ENCODE measurements around the gene PCSK1N. TPM values are rescaled to one million over a fixed set of nuclear protein-coding genes. Genes with fewer than 3 reads are reported as not detected.
A peak's percentile ranks its signal among the peaks of the same experiment; 100 is the strongest.
"Not testable (repeated sequence)": the region's sequence is repeated elsewhere in the genome, so short reads cannot be mapped to it uniquely, and the experiment has no call there.

The PCSK1N gene
- total RNA-seq, 2 donors from 2014 or later, result 1.9 to 2.8 TPM

GRCh38 chrX:48831909-48832291 is 3.5 kb downstream of the PCSK1N start:
- H3K9me3 Mint-ChIP-seq, result no peaks in the 10 kb centered on the region
- DNase-seq, result no peak
- no peak for ATAC-seq (replicated peaks in 1 of 2)
- peaks cover 68% of the 10 kb centered on the region for H3K27me3 Mint-ChIP-seq (ENCODE audit: low read depth)
- no peak overlapping the region for H3K4me3 Mint-ChIP-seq
- no peak overlapping the region for H3K27ac Mint-ChIP-seq
- H3K4me1 Mint-ChIP-seq (ENCODE audit: low read depth), result peaks cover 10% of the 10 kb centered on the region
- H3K36me3 Mint-ChIP-seq (ENCODE audit: insufficient read depth in 2 of 2), result peaks cover 0 to 4% of the 10 kb centered on the region in 2 donors

- Mint-ChIP-seq H3K4me3 (peak overlapping the region in 1 of 2 donors; percentile 21), H3K4me1 (ENCODE audit: low read depth) (peaks cover 10% of the 10 kb centered on the region), H3K36me3 (ENCODE audit: insufficient read depth in 2 of 2) (peaks cover 0 to 4% of the 10 kb centered on the region in 2 donors), H3K27me3 (ENCODE audit: low read depth) (peaks cover 64% of the 10 kb centered on the region), H3K9me3 (no peaks in the 10 kb centered on the region), H3K27ac (no peak overlapping the region)
- ATAC-seq (replicated peaks in 1 of 2) (no peak), DNase-seq (no peak)
Observed at GRCh38 chrX:48831136-48831908, 4.1 kb downstream of the PCSK1N start.

GRCh38 chrX:48829016-48829735 is 6.2 kb downstream of the PCSK1N start:
- Mint-ChIP-seq H3K4me1 (ENCODE audit: low read depth) (peaks cover 2% of the 10 kb centered on the region), H3K27ac (no peak overlapping the region), H3K9me3 (peaks cover 0 to 1% of the 10 kb centered on the region in 2 donors), H3K4me3 (no peak overlapping the region), H3K36me3 (ENCODE audit: insufficient read depth in 2 of 2) (peaks cover 0 to 8% of the 10 kb centered on the region in 2 donors), H3K27me3 (ENCODE audit: low read depth) (peaks cover 61% of the 10 kb centered on the region)
- DNase-seq (no peak), ATAC-seq (replicated peaks in 1 of 2) (no peak)

GRCh38 chrX:48827654-48827968 is 7.8 kb downstream of the PCSK1N start:
- no peak for DNase-seq
- H3K27ac Mint-ChIP-seq, result no peak overlapping the region
- no peaks in the 10 kb centered on the region for H3K4me1 Mint-ChIP-seq (ENCODE audit: low read depth)
- ATAC-seq (replicated peaks in 1 of 2), result no peak
- H3K4me3 Mint-ChIP-seq, result peak overlapping the region; percentile 58 to 71
- peaks cover 0 to 1% of the 10 kb centered on the region in 2 donors for H3K9me3 Mint-ChIP-seq
- H3K36me3 Mint-ChIP-seq (ENCODE audit: insufficient read depth in 2 of 2), result peaks cover 0 to 8% of the 10 kb centered on the region in 2 donors
- H3K27me3 Mint-ChIP-seq (ENCODE audit: low read depth), result peaks cover 46% of the 10 kb centered on the region

- H3K36me3 Mint-ChIP-seq (ENCODE audit: insufficient read depth in 2 of 2), result peaks cover 0 to 8% of the 10 kb centered on the region in 2 donors
- no peak for DNase-seq
- H3K4me3 Mint-ChIP-seq, result peak overlapping the region; percentile 58 to 71
- peak in 1 of 2 donors; percentile 4 for ATAC-seq (replicated peaks in 1 of 2)
- peaks cover 44% of the 10 kb centered on the region for H3K27me3 Mint-ChIP-seq (ENCODE audit: low read depth)
- no peaks in the 10 kb centered on the region for H3K4me1 Mint-ChIP-seq (ENCODE audit: low read depth)
- no peak overlapping the region for H3K27ac Mint-ChIP-seq
- peaks cover 0 to 1% of the 10 kb centered on the region in 2 donors for H3K9me3 Mint-ChIP-seq
Observed at GRCh38 chrX:48826876-48827653, 8.3 kb downstream of the PCSK1N start.

- H3K27ac Mint-ChIP-seq, result no peak within 1 kb of the TSS
- ATAC-seq (replicated peaks in 1 of 2) (peak; percentile 42 to 53), DNase-seq (peak in 1 of 2 donors; percentile 27)
- H3K27me3 Mint-ChIP-seq (ENCODE audit: low read depth), result peaks cover 48% of the 10 kb centered on the region
- no peaks in the 10 kb centered on the region for H3K4me1 Mint-ChIP-seq (ENCODE audit: low read depth)
- H3K36me3 Mint-ChIP-seq (ENCODE audit: insufficient read depth in 2 of 2), result peaks cover 0 to 8% of the 10 kb centered on the region in 2 donors
- peak within 1 kb of the TSS; percentile 58 to 71 for H3K4me3 Mint-ChIP-seq
- peaks cover 0 to 1% of the 10 kb centered on the region in 2 donors for H3K9me3 Mint-ChIP-seq
Observed at GRCh38 chrX:48826135-48826875, 9.1 kb downstream of the PCSK1N start, which contains the start of gene ERAS. Gene ERAS, plus strand, starts transcription at chrX:48826513. Its CDS starts 2,611 bp downstream, at chrX:48829124.

GRCh38 chrX:48824066-48824465 is 11.3 kb downstream of the PCSK1N start:
- DNase-seq, result no peak
- Mint-ChIP-seq H3K4me1 (ENCODE audit: low read depth) (no peaks in the 10 kb centered on the region), H3K27ac (no peak overlapping the region), H3K36me3 (ENCODE audit: insufficient read depth in 2 of 2) (peaks cover 0 to 8% of the 10 kb centered on the region in 2 donors), H3K27me3 (ENCODE audit: low read depth) (peaks cover 38% of the 10 kb centered on the region), H3K4me3 (no peak overlapping the region), H3K9me3 (peaks cover 0 to 1% of the 10 kb centered on the region in 2 donors)
- no peak for ATAC-seq (replicated peaks in 1 of 2)

GRCh38 chrX:48823053-48823452 is 12.4 kb downstream of the PCSK1N start:
- H3K27ac Mint-ChIP-seq, result no peak overlapping the region
- ATAC-seq (replicated peaks in 1 of 2), result no peak
- peaks cover 0 to 1% of the 10 kb centered on the region in 2 donors for H3K9me3 Mint-ChIP-seq
- H3K36me3 Mint-ChIP-seq (ENCODE audit: insufficient read depth in 2 of 2), result peaks cover 0 to 8% of the 10 kb centered on the region in 2 donors
- H3K4me3 Mint-ChIP-seq, result no peak overlapping the region
- peaks cover 28% of the 10 kb centered on the region for H3K27me3 Mint-ChIP-seq (ENCODE audit: low read depth)
- no peak for DNase-seq
- H3K4me1 Mint-ChIP-seq (ENCODE audit: low read depth), result no peaks in the 10 kb centered on the region

GRCh38 chrX:48819394-48819793 is 16.0 kb downstream of the PCSK1N start:
- H3K27ac Mint-ChIP-seq; DNase-seq; H3K9me3 Mint-ChIP-seq; H3K36me3 Mint-ChIP-seq (ENCODE audit: insufficient read depth in 2 of 2); H3K4me3 Mint-ChIP-seq; H3K27me3 Mint-ChIP-seq (ENCODE audit: low read depth); H3K4me1 Mint-ChIP-seq (ENCODE audit: low read depth); ATAC-seq (replicated peaks in 1 of 2): not testable (repeated sequence)

GRCh38 chrX:48818866-48819265 is 16.5 kb downstream of the PCSK1N start:
- no peak for DNase-seq
- Mint-ChIP-seq H3K9me3 (no peaks in the 10 kb centered on the region), H3K36me3 (ENCODE audit: insufficient read depth in 2 of 2) (no peaks in the 10 kb centered on the region), H3K4me1 (ENCODE audit: low read depth) (no peaks in the 10 kb centered on the region), H3K27ac (no peak overlapping the region), H3K4me3 (no peak overlapping the region), H3K27me3 (ENCODE audit: low read depth) (peaks cover 5% of the 10 kb centered on the region)
- no peak for ATAC-seq (replicated peaks in 1 of 2)

- no peaks in the 10 kb centered on the region for H3K36me3 Mint-ChIP-seq (ENCODE audit: insufficient read depth in 2 of 2)
- H3K27ac Mint-ChIP-seq, result no peak overlapping the region
- no peaks in the 10 kb centered on the region for H3K9me3 Mint-ChIP-seq
- H3K4me1 Mint-ChIP-seq (ENCODE audit: low read depth), result no peaks in the 10 kb centered on the region
- ATAC-seq (replicated peaks in 1 of 2), result no peak
- H3K27me3 Mint-ChIP-seq (ENCODE audit: low read depth), result peaks cover 9% of the 10 kb centered on the region
- no peak for DNase-seq
- H3K4me3 Mint-ChIP-seq, result no peak overlapping the region
Observed at GRCh38 chrX:48818098-48818497, 17.3 kb downstream of the PCSK1N start.

GRCh38 chrX:48816014-48816810 is 19.2 kb downstream of the PCSK1N start:
- DNase-seq (no peak), ATAC-seq (replicated peaks in 1 of 2) (no peak)
- H3K36me3 Mint-ChIP-seq (ENCODE audit: insufficient read depth in 2 of 2), result no peaks in the 10 kb centered on the region
- no peaks in the 10 kb centered on the region for H3K9me3 Mint-ChIP-seq
- H3K27ac Mint-ChIP-seq, result no peak overlapping the region
- peaks cover 18% of the 10 kb centered on the region for H3K27me3 Mint-ChIP-seq (ENCODE audit: low read depth)
- no peaks in the 10 kb centered on the region for H3K4me1 Mint-ChIP-seq (ENCODE audit: low read depth)
- no peak overlapping the region for H3K4me3 Mint-ChIP-seq

Measured in activated T-cell treated with anti-CD3 and anti-CD28 coated beads, Interleukin-2, amount 50 U/mL, for 72 hours (primary cell).